Neural progenitor cell (in vitro differentiated cells): ENCODE data around the gene CDKN2C. TPM values are rescaled to one million over a fixed set of nuclear protein-coding genes. Genes with fewer than 3 reads are reported as not detected.

ENCODE experiments used
- DNase-seq: peaks from one replicate; pipeline ENCODE4 v3.0.0-alpha.2; 2016; ENCODE audit warnings: low spot score
- H2AFZ ChIP-seq: fragments of 200-600 bp; sonication (generic); replicated peaks from 2 replicates; pipeline ENCODE4 v1.6.1; 2016; ENCODE audit warnings: antibody characterized with exemption
- H3F3A ChIP-seq: fragments of 200-600 bp; sonication (generic); 2 replicates; pipeline ENCODE4 v1.6.1; 2016; ENCODE audit warnings: antibody characterized with exemption, low read depth
- H3K27ac ChIP-seq: fragments of 200-600 bp; sonication (generic); 2 replicates; pipeline ENCODE4 v1.5.1; 2016; ENCODE audit warnings: mild to moderate bottlenecking
- H3K27me3 ChIP-seq: fragments of 200-600 bp; sonication (generic); 2 replicates; pipeline ENCODE4 v1.6.1; 2016; ENCODE audit warnings: mild to moderate bottlenecking, moderate library complexity
- H3K36me3 ChIP-seq: fragments of 200-600 bp; sonication (generic); 2 replicates; pipeline ENCODE4 v1.5.1; 2016
- H3K4me1 ChIP-seq: fragments of 200-600 bp; sonication (generic); 2 replicates; pipeline ENCODE4 v1.6.1; 2016; ENCODE audit warnings: mixed run types
- H3K4me2 ChIP-seq: fragments of 200-600 bp; sonication (generic); 2 replicates; pipeline ENCODE4 v1.6.1; 2016
- H3K4me3 ChIP-seq: fragments of 200-600 bp; sonication (generic); 2 replicates; pipeline ENCODE4 v1.5.1; 2016
- H3K79me2 ChIP-seq: fragments of 200-600 bp; sonication (generic); 2 replicates; pipeline ENCODE4 v1.6.1; 2016; ENCODE audit warnings: low read depth
- H3K9ac ChIP-seq: fragments of 200-600 bp; sonication (generic); 2 replicates; pipeline ENCODE4 v1.6.1; 2016
- H3K9me3 ChIP-seq: fragments of 200-600 bp; sonication (generic); 2 replicates; pipeline ENCODE4 v1.5.1; 2016; ENCODE audit warnings: low read depth
- H4K20me1 ChIP-seq: fragments of 200-600 bp; sonication (generic); 2 replicates; pipeline ENCODE4 v1.6.1; 2016; ENCODE audit warnings: low read depth
- H3K27ac Mint-ChIP-seq: 3 replicates; pipeline ENCODE4 v1.8.0; 2021; ENCODE audit warnings: mixed read lengths
- H3K27me3 Mint-ChIP-seq: 2 replicates; pipeline ENCODE4 v1.8.0; 2022; ENCODE audit warnings: low read depth, mild to moderate bottlenecking, inconsistent platforms, moderate library complexity, mixed read lengths; ENCODE audit not compliant: insufficient read depth
- H3K36me3 Mint-ChIP-seq: 3 replicates; pipeline ENCODE4 v1.8.0; 2021; ENCODE audit warnings: mixed read lengths
- H3K4me1 Mint-ChIP-seq: 3 replicates; pipeline ENCODE4 v1.8.0; 2021; ENCODE audit warnings: mixed read lengths
- H3K4me3 Mint-ChIP-seq: 3 replicates; pipeline ENCODE4 v1.8.0; 2021; ENCODE audit warnings: mild to moderate bottlenecking, moderate library complexity, mixed read lengths
- H3K9me3 Mint-ChIP-seq: 3 replicates; pipeline ENCODE4 v1.8.0; 2020; ENCODE audit warnings: mixed read lengths
- EZH2 ChIP-seq: fragments of 200-600 bp; sonication (generic); IDR thresholded peaks from 2 replicates; pipeline ENCODE4 v1.6.1; 2017; ENCODE audit warnings: antibody characterized with exemption, mild to moderate bottlenecking, moderate library complexity
- total RNA-seq: library from RNA; depleted of rRNA; stranded (reverse); fragments of >200 nt; gene quantifications from 2 replicates; pipeline ENCODE4 v1.2.3, GENCODE V29; 2015; ENCODE audit warnings: low replicate concordance

CDKN2C gene
- total RNA-seq, 1 donor from 2014 or later = 0.11 TPM

- Mint-ChIP-seq H3K4me3 (no peak overlapping the region), H3K27me3 (peaks cover 4% of the 10 kb centered on the region), H3K9me3 (no peaks in the 10 kb centered on the region), H3K4me1 (no peaks in the 10 kb centered on the region), H3K36me3 (no peaks in the 10 kb centered on the region), H3K27ac (no peak overlapping the region)
- no peak overlapping the region for H2AFZ ChIP-seq
- no peaks in the 10 kb centered on the region for H3K4me1 ChIP-seq
- no peak overlapping the region for H3K4me2 ChIP-seq
- H3K79me2 ChIP-seq = no peaks in the 10 kb centered on the region
- TF ChIP-seq EZH2 = no peak
- peaks cover 14% of the 10 kb centered on the region for H3K27me3 ChIP-seq
- H4K20me1 ChIP-seq = no peaks in the 10 kb centered on the region
- no peak for DNase-seq
- H3K27ac ChIP-seq = no peak overlapping the region
- no peaks in the 10 kb centered on the region for H3K36me3 ChIP-seq
- no peak overlapping the region for H3K9ac ChIP-seq
- H3F3A ChIP-seq = no peaks in the 10 kb centered on the region
- peaks cover 2% of the 10 kb centered on the region for H3K9me3 ChIP-seq
- no peak overlapping the region for H3K4me3 ChIP-seq
Measured at GRCh38 chr1:51019811-51020210, 49.8 kb downstream of the CDKN2C start.

Other genes with a start within 250 kb of the CDKN2C start
- 78.0 and 103 TPM in 2 replicates for gene FAF1, start 10.0 kb upstream of the CDKN2C start, total RNA-seq
- not detected in 2 replicates for gene C1orf185, start 132.0 kb downstream of the CDKN2C start, total RNA-seq